HG03045 (cell line): ENCODE data around the gene KIF1A.

Experiments used
- ATAC-seq: cut with Tn5 transposase; IDR thresholded peaks from one replicate; pipeline ENCODE4 v1.9.1; 2021; ENCODE audit warnings: mild to moderate bottlenecking, moderate library complexity; ENCODE audit not compliant: unreplicated experiment

The KIF1A gene

DNA sequence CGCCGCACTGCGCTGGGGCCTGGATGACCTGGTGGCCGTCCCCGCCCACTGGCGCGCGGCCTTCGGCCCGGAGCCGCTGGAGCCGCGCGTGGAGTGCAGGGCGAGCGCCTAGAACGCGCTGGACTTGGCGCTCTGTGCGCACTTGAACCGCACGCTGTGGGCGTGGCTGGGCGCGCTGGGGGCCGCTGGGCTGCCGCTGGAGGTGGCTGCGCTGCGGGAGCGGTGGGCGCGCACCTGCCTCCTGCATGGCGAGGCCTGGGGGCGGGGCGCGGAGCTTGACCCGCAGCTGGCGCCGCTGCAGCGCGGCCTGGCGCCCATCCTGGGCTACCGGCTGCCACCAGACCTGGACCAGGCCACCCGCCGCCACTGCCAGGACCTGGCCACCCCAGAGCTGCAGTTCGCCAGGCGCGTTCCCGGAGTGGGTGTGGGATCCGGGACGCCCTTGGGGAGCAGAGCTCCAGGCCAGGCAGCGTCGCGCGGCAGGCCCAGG, 147.3 kb downstream of the KIF1A start:
- no peak for ATAC-seq

DNA sequence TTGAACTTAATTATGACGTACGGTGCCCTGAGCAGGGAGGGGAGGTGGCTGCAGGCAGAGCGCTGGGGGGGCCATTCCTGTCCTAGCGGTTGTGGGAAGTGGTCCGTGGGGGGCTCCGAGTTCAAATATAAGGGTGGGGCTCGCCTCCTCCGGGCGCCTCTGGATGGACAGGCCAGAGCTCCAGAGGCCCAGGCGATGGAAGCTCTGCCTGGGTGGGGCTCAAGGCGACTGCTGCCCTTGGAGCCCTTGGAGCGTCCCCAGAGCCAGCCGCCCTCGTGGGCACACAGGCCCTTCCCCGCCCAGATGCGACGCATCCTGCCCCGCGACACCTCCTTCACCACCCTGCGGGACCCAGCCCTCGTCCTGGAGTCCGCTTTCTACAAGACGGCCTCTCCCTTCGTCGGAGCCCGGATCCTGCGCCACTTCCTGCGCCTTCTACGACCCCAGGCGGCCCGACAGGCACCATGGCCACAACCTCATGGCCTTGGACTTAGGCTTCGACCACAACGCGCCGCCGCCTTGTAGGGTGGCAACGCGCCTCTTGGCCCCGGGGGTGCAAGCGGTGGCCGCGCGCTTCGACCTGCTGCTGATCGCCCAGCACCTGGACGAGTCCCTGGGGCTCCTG, 147.8 kb downstream of the KIF1A start:
- ATAC-seq, result no peak

DNA sequence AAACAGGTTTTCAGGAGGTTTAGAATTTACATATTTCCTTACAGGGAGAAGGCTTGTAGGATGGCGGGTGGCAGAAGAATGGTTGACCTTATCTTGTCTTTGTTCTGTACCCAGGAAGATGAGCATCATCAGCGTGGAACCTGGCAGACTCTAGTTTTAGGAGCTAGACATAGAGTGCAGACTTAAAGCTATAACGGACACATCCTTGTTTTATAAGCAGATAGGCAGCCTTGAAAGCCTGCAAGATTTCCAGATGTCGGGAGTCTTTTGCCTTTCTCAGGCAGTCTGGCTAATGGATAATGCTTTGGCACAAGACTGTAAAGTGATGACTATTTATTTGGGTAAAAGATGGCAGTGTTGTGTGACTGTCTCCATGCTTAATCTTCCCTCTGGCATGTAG, 149.1 kb downstream of the KIF1A start:
- ATAC-seq, result no peak

DNA sequence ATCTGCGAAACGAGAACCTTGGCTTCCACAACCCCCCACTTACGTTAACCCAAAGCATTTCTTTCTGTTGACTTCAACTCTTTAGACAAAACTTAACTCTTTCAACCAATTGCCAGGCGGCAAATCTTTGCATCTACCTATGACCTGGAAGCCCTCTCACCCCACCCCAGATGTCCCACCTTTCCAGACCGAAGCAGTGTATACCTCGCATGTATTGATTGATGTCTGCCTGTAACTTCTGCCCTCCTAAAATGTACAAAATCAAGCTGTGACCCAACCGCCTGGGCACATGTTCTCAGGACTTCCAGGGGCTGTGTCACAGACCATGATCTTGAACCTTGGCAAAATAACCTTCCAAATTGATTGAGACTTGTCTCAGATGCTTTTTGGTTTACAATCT, 149.6 kb downstream of the KIF1A start:
- no peak for ATAC-seq

DNA sequence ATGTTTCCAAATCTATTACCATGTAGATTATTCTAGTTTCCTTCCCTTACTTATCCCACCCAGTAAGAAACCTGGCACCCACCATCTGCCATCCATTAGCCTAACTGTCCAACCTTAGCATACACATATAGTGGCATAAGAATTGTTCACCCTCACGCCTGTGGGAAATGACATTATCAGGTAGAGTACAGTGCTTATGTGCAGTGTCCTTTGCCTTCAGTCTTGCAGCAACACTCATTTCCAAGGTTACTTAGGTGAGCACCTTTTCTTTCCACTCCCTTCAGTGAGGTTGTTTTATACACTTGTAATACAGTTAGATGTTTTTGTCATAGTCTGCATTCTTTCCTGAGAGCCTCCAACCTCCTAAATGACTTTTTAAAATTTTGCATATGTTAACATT, 155.4 kb downstream of the KIF1A start:
- no peak for ATAC-seq
